ENCODE measurements around the gene NSF. TPM values are rescaled to one million over a fixed set of nuclear protein-coding genes. Genes with fewer than 3 reads are reported as not detected.
A peak's percentile ranks its signal among the peaks of the same experiment; 100 is the strongest.
"Not testable (repeated sequence)": the region's sequence is repeated elsewhere in the genome, so short reads cannot be mapped to it uniquely, and the experiment has no call there.

The NSF gene
- 57.0 TPM for total RNA-seq (ENCODE audit: unreplicated experiment)
- long read RNA-seq, partial matches to known transcripts = 1 of 8 reads
- long read RNA-seq, other reads (novel, unspliced or antisense) = 2 of 8 reads

DNA sequence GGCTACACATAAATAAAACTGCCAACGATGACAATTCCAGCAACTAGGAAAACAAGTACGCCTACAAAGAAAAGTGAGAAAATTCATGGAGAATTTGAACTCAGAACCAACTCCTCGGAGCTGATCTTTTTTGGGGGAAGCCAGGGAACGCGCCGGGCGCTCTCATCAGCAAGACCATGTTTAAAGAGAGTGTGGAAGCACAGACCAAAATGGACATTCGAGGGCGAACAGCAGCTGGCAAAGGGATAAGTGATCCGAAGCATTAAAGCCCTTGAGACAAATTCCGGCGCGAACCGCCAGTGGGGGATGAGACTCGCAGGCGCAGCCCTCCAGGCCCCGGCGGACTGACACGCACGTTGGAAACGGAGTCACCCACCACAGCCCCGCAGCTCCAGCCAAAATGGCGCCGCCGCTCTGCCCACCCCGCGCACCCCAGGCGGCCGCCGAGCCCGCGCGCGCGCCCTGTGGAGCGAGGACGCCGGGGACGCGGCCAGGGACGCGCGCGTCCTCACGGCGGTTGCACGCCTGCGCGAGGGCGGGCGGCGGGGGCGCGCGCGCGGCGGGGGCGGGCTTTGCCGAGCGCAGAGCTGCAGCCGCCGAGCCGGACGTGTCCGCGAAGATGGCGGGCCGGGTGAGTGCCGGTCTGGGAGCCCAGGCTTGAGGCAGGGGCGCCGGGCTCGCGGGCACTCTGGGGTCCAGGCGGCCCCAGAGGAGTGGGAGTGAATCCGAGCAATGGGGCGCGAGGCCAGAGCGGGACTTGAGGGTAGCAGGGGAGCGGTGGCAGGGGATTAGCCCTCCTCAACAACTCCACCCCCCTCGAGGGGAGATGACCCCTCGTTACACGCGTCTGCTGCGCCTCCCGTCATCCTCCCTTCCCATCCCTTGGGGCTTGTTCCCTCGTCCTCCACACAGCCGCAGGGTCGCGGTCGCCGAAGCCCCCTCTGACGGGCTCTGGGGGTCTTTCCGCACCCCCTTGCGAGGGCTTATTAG is at the start of gene NSF:
Gene NSF (plus strand): TSS at position 513 of the 990 bp plus-strand sequence. CDS start 107 bp downstream, at position 620.
- H3K9me3 Mint-ChIP-seq (ENCODE audit: unreplicated experiment); H3K27me3 Mint-ChIP-seq (ENCODE audit: unreplicated experiment); H3K27ac Mint-ChIP-seq (ENCODE audit: unreplicated experiment); H3K4me3 Mint-ChIP-seq (ENCODE audit: unreplicated experiment); H3K36me3 Mint-ChIP-seq (ENCODE audit: unreplicated experiment); H3K4me1 Mint-ChIP-seq (ENCODE audit: low read depth, unreplicated experiment); DNase-seq: not testable (repeated sequence)

DNA sequence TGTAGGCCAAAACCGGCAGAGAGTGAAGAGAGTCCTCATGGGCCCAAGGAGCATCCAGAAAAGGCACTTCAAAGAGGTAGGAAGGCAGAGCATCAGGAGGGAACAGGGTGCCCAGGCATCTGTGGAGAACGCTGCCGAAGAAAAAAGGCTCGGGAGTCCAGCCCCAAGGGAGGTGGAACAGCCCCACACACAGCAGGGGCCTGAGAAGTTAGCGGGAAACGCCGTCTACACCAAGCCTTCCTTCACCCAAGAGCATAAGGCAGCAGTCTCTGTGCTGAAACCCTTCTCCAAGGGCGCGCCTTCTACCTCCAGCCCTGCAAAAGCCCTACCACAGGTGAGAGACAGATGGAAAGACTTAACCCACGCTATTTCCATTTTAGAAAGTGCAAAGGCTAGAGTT is 41.9 kb upstream of the NSF start:
- H3K27ac Mint-ChIP-seq (ENCODE audit: unreplicated experiment) = not testable (repeated sequence)

DNA sequence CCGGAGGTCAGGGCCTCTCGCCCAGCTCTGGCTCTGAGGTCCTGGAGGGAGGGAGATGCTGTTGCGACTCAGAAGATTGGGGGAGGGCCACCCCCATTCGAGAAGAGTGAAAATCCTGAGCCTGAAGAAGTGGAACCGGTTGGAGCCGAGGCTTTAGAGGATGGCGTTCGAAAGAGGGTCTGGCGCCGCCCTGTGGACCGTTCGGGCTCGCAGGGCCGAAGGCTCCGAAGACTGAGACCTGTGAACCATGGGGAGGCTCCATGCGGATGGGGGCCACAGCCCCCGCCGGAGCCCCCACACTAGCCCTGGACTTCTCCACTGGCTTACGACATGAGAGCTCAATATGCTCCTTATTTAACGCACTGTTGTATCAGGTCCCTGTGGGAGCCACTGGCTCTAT is 31.3 kb upstream of the NSF start:
- H3K27me3 Mint-ChIP-seq (ENCODE audit: unreplicated experiment); H3K36me3 Mint-ChIP-seq (ENCODE audit: unreplicated experiment); H3K9me3 Mint-ChIP-seq (ENCODE audit: unreplicated experiment); H3K4me3 Mint-ChIP-seq (ENCODE audit: unreplicated experiment); DNase-seq; H3K27ac Mint-ChIP-seq (ENCODE audit: unreplicated experiment); H3K4me1 Mint-ChIP-seq (ENCODE audit: low read depth, unreplicated experiment): not testable (repeated sequence)

More for the DNA sequence above, 41.9 kb upstream of the NSF start:
- not testable (repeated sequence) for H3K36me3 Mint-ChIP-seq (ENCODE audit: unreplicated experiment); H3K27me3 Mint-ChIP-seq (ENCODE audit: unreplicated experiment); DNase-seq; H3K9me3 Mint-ChIP-seq (ENCODE audit: unreplicated experiment); H3K4me3 Mint-ChIP-seq (ENCODE audit: unreplicated experiment); H3K4me1 Mint-ChIP-seq (ENCODE audit: low read depth, unreplicated experiment)

- H3K4me3 Mint-ChIP-seq (ENCODE audit: unreplicated experiment); DNase-seq; H3K27ac Mint-ChIP-seq (ENCODE audit: unreplicated experiment); H3K9me3 Mint-ChIP-seq (ENCODE audit: unreplicated experiment); H3K4me1 Mint-ChIP-seq (ENCODE audit: low read depth, unreplicated experiment); H3K36me3 Mint-ChIP-seq (ENCODE audit: unreplicated experiment); H3K27me3 Mint-ChIP-seq (ENCODE audit: unreplicated experiment): not testable (repeated sequence)
Measured at GRCh38 chr17:46560048-46560447, 30.4 kb upstream of the NSF start.

DNA sequence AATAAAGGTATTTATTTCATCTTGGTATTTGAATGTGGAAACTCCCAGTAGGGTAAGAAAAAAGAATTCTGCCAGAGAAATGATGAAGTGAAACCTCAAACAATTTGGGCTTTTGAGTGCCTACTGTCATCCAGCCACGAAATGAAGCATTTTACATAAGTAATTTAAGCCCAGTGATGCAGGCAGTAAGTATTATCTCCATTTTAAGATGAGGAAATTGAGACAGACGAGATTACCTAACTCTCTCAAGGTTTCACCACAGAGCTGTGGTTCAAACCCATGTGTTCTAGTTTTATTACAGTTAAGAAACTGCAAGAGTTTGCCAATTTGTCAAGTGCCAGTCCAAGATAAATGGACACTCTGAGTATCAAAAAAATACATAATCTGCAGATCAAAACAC is 24.2 kb upstream of the NSF start:
- not testable (repeated sequence) for H3K4me3 Mint-ChIP-seq (ENCODE audit: unreplicated experiment); H3K9me3 Mint-ChIP-seq (ENCODE audit: unreplicated experiment); H3K36me3 Mint-ChIP-seq (ENCODE audit: unreplicated experiment); DNase-seq; H3K4me1 Mint-ChIP-seq (ENCODE audit: low read depth, unreplicated experiment); H3K27ac Mint-ChIP-seq (ENCODE audit: unreplicated experiment); H3K27me3 Mint-ChIP-seq (ENCODE audit: unreplicated experiment)

GRCh38 chr17:46566980-46567379 is 23.5 kb upstream of the NSF start:
- H3K27me3 Mint-ChIP-seq (ENCODE audit: unreplicated experiment); H3K9me3 Mint-ChIP-seq (ENCODE audit: unreplicated experiment); H3K4me3 Mint-ChIP-seq (ENCODE audit: unreplicated experiment); H3K4me1 Mint-ChIP-seq (ENCODE audit: low read depth, unreplicated experiment); H3K36me3 Mint-ChIP-seq (ENCODE audit: unreplicated experiment); H3K27ac Mint-ChIP-seq (ENCODE audit: unreplicated experiment); DNase-seq: not testable (repeated sequence)

- H3K27ac Mint-ChIP-seq (ENCODE audit: unreplicated experiment); H3K36me3 Mint-ChIP-seq (ENCODE audit: unreplicated experiment); DNase-seq; H3K9me3 Mint-ChIP-seq (ENCODE audit: unreplicated experiment); H3K4me3 Mint-ChIP-seq (ENCODE audit: unreplicated experiment); H3K4me1 Mint-ChIP-seq (ENCODE audit: low read depth, unreplicated experiment); H3K27me3 Mint-ChIP-seq (ENCODE audit: unreplicated experiment): not testable (repeated sequence)
Measured at GRCh38 chr17:46571796-46572195, 18.7 kb upstream of the NSF start.

DNA sequence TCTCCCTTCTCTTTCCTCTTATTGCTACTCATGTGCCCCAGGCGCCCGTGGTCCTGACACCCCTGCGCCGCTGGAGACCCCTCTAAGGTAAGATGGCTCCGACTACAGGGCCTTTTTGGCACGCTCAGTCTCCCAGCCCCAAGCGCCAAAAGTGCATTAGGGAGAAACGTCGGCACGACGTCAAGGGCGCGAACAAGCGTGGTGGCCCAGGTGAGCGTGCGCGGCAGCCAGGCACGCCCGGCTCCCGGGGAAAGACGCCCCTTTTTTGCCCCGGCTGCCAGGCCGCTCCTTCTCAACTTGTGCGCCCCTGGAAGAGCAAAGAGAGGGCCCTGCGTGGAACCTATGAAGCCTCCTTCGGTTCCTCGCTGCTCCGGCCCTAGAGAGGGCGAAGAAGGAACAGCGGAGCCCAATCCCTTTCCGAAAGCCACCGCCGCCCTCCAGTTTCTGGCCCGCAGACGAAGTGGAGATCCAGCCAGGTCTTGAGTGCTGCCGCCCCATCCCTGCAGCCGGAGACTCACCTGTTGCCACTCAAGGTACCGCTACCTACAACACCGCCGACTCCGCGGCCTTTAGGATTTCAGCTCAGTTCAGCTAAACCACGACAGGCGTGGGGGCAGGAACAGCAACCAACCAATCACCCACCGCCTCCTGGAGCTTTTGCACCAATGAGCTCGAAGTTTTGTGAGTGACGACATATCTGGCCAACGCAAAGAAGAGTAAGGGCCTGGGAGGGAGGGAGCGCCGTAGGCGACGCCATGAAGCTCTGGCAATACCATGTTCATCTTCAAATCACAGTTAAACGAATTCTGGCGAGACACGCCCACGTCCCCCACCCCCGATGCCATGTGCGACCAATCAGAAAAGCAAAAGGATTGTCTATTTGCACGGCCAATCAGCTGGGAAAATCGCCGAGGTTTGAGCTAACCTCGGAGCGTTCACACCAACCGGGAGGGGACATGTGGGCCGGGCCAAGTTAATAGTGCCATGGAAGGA is 11.1 kb upstream of the NSF start, which contains the start of gene ARL17A:
Gene ARL17A (minus strand): TSS at position 609 of the 993 bp plus-strand sequence. CDS start 3,369 bp downstream, outside the sequence.
- not testable (repeated sequence) for H3K4me3 Mint-ChIP-seq (ENCODE audit: unreplicated experiment); H3K36me3 Mint-ChIP-seq (ENCODE audit: unreplicated experiment); H3K27me3 Mint-ChIP-seq (ENCODE audit: unreplicated experiment); H3K9me3 Mint-ChIP-seq (ENCODE audit: unreplicated experiment); H3K4me1 Mint-ChIP-seq (ENCODE audit: low read depth, unreplicated experiment); H3K27ac Mint-ChIP-seq (ENCODE audit: unreplicated experiment)
- peak; percentile 77 for DNase-seq

GRCh38 chr17:46580082-46580481 is 10.4 kb upstream of the NSF start:
- not testable (repeated sequence) for H3K27ac Mint-ChIP-seq (ENCODE audit: unreplicated experiment); H3K27me3 Mint-ChIP-seq (ENCODE audit: unreplicated experiment); DNase-seq; H3K4me1 Mint-ChIP-seq (ENCODE audit: low read depth, unreplicated experiment); H3K4me3 Mint-ChIP-seq (ENCODE audit: unreplicated experiment); H3K36me3 Mint-ChIP-seq (ENCODE audit: unreplicated experiment); H3K9me3 Mint-ChIP-seq (ENCODE audit: unreplicated experiment)

GRCh38 chr17:46585444-46585843 is 5.0 kb upstream of the NSF start:
- not testable (repeated sequence) for H3K4me1 Mint-ChIP-seq (ENCODE audit: low read depth, unreplicated experiment); H3K27me3 Mint-ChIP-seq (ENCODE audit: unreplicated experiment); H3K9me3 Mint-ChIP-seq (ENCODE audit: unreplicated experiment); DNase-seq; H3K36me3 Mint-ChIP-seq (ENCODE audit: unreplicated experiment); H3K4me3 Mint-ChIP-seq (ENCODE audit: unreplicated experiment); H3K27ac Mint-ChIP-seq (ENCODE audit: unreplicated experiment)

GRCh38 chr17:46591332-46591731 is 863 bp downstream of the NSF start:
- not testable (repeated sequence) for H3K9me3 Mint-ChIP-seq (ENCODE audit: unreplicated experiment); H3K36me3 Mint-ChIP-seq (ENCODE audit: unreplicated experiment); DNase-seq; H3K4me1 Mint-ChIP-seq (ENCODE audit: low read depth, unreplicated experiment); H3K27me3 Mint-ChIP-seq (ENCODE audit: unreplicated experiment); H3K4me3 Mint-ChIP-seq (ENCODE audit: unreplicated experiment); H3K27ac Mint-ChIP-seq (ENCODE audit: unreplicated experiment)

Measured in glutamatergic neuron (in vitro differentiated cells).